GM23338 (cell line): ENCODE measurements around the gene GRIN3A. TPM values are rescaled to one million over a fixed set of nuclear protein-coding genes. Genes with fewer than 3 reads are reported as not detected.

Source experiments
- CREB1 ChIP-seq: fragments of 250-450 bp; sonication (Bioruptor Pico); IDR thresholded peaks from 2 replicates; pipeline ENCODE4 v1.5.0; 2020; ENCODE audit warnings: low read depth, mild to moderate bottlenecking, moderate library complexity
- ETS1 ChIP-seq: IDR thresholded peaks from 2 replicates; pipeline ENCODE4 v1.6.1; 2016; ENCODE audit warnings: antibody characterized with exemption
- EZH2 ChIP-seq: fragments of 200-600 bp; sonication (generic); IDR thresholded peaks from one replicate; pipeline ENCODE4 v1.8.0; 2017; ENCODE audit warnings: antibody characterized with exemption, mild to moderate bottlenecking, low read depth; ENCODE audit not compliant: unreplicated experiment
- NANOG ChIP-seq: IDR thresholded peaks from 2 replicates; pipeline ENCODE4 v1.6.1; 2016; ENCODE audit warnings: antibody characterized with exemption, borderline replicate concordance
- REST ChIP-seq: IDR thresholded peaks from one replicate; pipeline ENCODE4 v1.6.1; 2018; ENCODE audit warnings: antibody characterized with exemption; ENCODE audit not compliant: unreplicated experiment
- ZNF462 ChIP-seq: fragments of 250-450 bp; sonication (Bioruptor Pico); IDR thresholded peaks from 2 replicates; pipeline ENCODE4 v1.5.0; 2020; ENCODE audit warnings: mild to moderate bottlenecking, moderate library complexity
- polyA plus RNA-seq: library from polyadenylated mRNA; unstranded; fragments of >200 nt; fragmentation: Nextera tagmentation; extraction: Ambion mirVana; gene quantifications from 2 replicates; pipeline ENCODE4 v1.2.1, GENCODE V29; 2016
- total RNA-seq: library from RNA; depleted of rRNA; stranded (reverse); fragments of >200 nt; shearing (Covaris generic); gene quantifications from 2 replicates; pipeline ENCODE4 v1.2.3, GENCODE V29; 2014

GRIN3A gene
- total and polyA plus RNA-seq, 2 experiments from 2014 or later, result 0.03 to 0.05 TPM

GRCh38 chr9:101572316-101572715 is 166.1 kb downstream of the GRIN3A start (continued):
- TF ChIP-seq ZNF462 (CRISPR knock-in tag), result no peak
- no peak for TF ChIP-seq ETS1
- TF ChIP-seq REST, result no peak
- no peak for TF ChIP-seq CREB1
- no peak for TF ChIP-seq NANOG
- TF ChIP-seq EZH2, result no peak
